T-cell (primary cell): ENCODE measurements around the gene REM2. TPM values are rescaled to one million over a fixed set of nuclear protein-coding genes. Genes with fewer than 3 reads are reported as not detected.

Experiments
- ATAC-seq, 4 experiments: fragments of 200-7000 bp in 3 of 4; fragments of 150-1000 bp in 1 of 4; cut with Tn5 transposase; replicated peaks in 1 of 4; 1 replicate in 3 of 4; 2 replicates in 1 of 4; pipeline ENCODE4 v1.10.0; 2021; ENCODE audit warnings: moderate library complexity in 3 of 4, mild to moderate bottlenecking in 2 of 4, moderate number of reproducible peaks in 1 of 4
- CTCF ChIA-PET, 2 donors: fragments of 300-600 bp; sonication (Branson Sonifier 250); formaldehyde crosslinking; loops; one replicate each; lab custom pipeline; 2022; ENCODE audit warnings: antibody characterized with exemption in 2 of 2; lab: Charles Lee
- POLR2A ChIA-PET, 2 donors: fragments of 300-600 bp; sonication (Branson Sonifier 250); formaldehyde crosslinking; loops; one replicate each; lab custom pipeline; 2022; ENCODE audit warnings: antibody characterized with exemption in 2 of 2; lab: Charles Lee
- DNase-seq, 35 experiments: peaks; one replicate each; pipeline versions ENCODE4 v3.0.0 to v3.0.0-alpha.2; 2013 to 2023
- H3K27ac ChIP-seq: one replicate; pipeline ENCODE4 v1.5.1; 2013; ENCODE audit warnings: low read length
- H3K27me3 ChIP-seq, 2 experiments: replicated peaks in 1 of 2; 1 replicate in 1 of 2; 2 replicates in 1 of 2; pipeline versions ENCODE4 v1.6.1 to v1.7.0; 2013; ENCODE audit warnings: low read length in 1 of 2, mixed read lengths in 1 of 2; ENCODE audit not compliant: control insufficient read depth in 2 of 2, insufficient read depth in 2 of 2; ENCODE audit errors: extremely low read depth in 1 of 2
- H3K36me3 ChIP-seq, 2 donors: 1 replicate in 1 of 2; 2 replicates in 1 of 2; pipeline versions ENCODE4 v1.6.1 to v1.7.0; 2013; ENCODE audit warnings: low read length in 1 of 2; ENCODE audit not compliant: control insufficient read depth in 2 of 2, insufficient read depth in 1 of 2; ENCODE audit errors: extremely low read depth in 1 of 2
- H3K4me1 ChIP-seq, 2 experiments: 1 replicate in 1 of 2; 2 replicates in 1 of 2; pipeline versions ENCODE4 v1.6.1 to v1.7.0; 2013; ENCODE audit warnings: low read length in 2 of 2, mixed read lengths in 1 of 2; ENCODE audit not compliant: insufficient read depth in 2 of 2, control insufficient read depth in 1 of 2; ENCODE audit errors: extremely low read depth in 1 of 2
- H3K4me3 ChIP-seq, 2 donors: 1 replicate in 1 of 2; 2 replicates in 1 of 2; pipeline versions ENCODE4 v1.5.1 to v1.7.0; 2013; ENCODE audit warnings: mild to moderate bottlenecking in 2 of 2, low read length in 1 of 2, moderate library complexity in 1 of 2; ENCODE audit not compliant: control insufficient read depth in 1 of 2; ENCODE audit errors: extremely low read depth in 1 of 2
- H3K9me3 ChIP-seq: 2 replicates; pipeline ENCODE4 v1.7.0; 2013
- H3K27ac Mint-ChIP-seq, 2 donors: one replicate each; pipeline ENCODE4 v1.8.0; 2020 to 2021; ENCODE audit warnings: mild to moderate bottlenecking in 2 of 2, mixed read lengths in 2 of 2
- H3K27me3 Mint-ChIP-seq, 2 donors: one replicate each; pipeline ENCODE4 v1.8.0; 2021 to 2022; ENCODE audit warnings: mixed read lengths in 2 of 2
- H3K36me3 Mint-ChIP-seq: one replicate; pipeline ENCODE4 v1.8.0; 2021; ENCODE audit warnings: mixed read lengths
- H3K4me1 Mint-ChIP-seq, 3 donors: one replicate each; pipeline ENCODE4 v1.8.0; 2020 to 2022; ENCODE audit warnings: mixed read lengths in 3 of 3, mild to moderate bottlenecking in 1 of 3
- H3K4me3 Mint-ChIP-seq, 3 donors: one replicate each; pipeline ENCODE4 v1.8.0; 2020 to 2022; ENCODE audit warnings: mild to moderate bottlenecking in 3 of 3, mixed read lengths in 3 of 3, moderate library complexity in 3 of 3
- H3K9me3 Mint-ChIP-seq, 3 donors: one replicate each; pipeline ENCODE4 v1.8.0; 2020 to 2022; ENCODE audit warnings: mixed read lengths in 3 of 3
- WGBS: methylation state at CpG from one replicate; pipeline ENCODE4 v1.1.5; 2013; ENCODE audit warnings: missing lambda C conversion rate; ENCODE audit not compliant: insufficient coverage; 5-methylcytosine and 5-hydroxymethylcytosine counted together
- total RNA-seq, 35 experiments: library from RNA in 6 of 35; stranded (reverse) in 6 of 35; fragments of 120-200 nt in 1 of 35; gene quantifications; one replicate each; pipeline versions ENCODE4 v1.2.1 to v1.2.4 and lab custom pipeline; 2013 to 2026

Gene REM2
- total RNA-seq, 5 donors from 2014 or later (not counting 1 experiment from before 2014, with no cell fraction given): 4.1 to 10.6 (median 6.2) TPM

DNA sequence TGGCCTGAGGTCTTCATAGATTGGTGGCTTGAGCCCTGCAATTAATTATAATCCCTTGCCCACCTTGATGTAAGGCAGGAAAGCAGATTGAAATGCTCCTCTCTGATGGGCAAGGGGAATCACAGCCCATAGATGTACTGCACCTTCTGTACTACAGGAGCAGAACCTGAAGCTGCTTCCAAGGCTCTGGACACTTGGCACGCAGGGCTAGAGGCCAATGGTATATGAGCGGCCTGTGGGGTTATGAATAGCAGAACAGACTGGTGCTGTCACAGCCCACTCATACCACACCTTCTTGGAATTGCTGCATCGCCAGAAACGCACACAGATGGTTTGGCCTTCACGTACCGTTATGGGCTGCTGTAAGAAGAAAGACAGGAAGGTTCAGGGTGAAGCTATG is 37.7 kb downstream of the REM2 start:
- peaks cover 10 to 40% of the 10 kb centered on the region in 2 donors for H3K36me3 ChIP-seq
- no CpG with 5 or more reads among the region's 6 CpGs for WGBS
- H3K27ac Mint-ChIP-seq: no peak overlapping the region
- DNase-seq (no peak), ATAC-seq (no peak)
- H3K27me3 Mint-ChIP-seq: peaks cover 0 to 4% of the 10 kb centered on the region in 2 donors
- H3K27me3 ChIP-seq: no peaks in the 10 kb centered on the region
- no peak overlapping the region for H3K4me3 Mint-ChIP-seq
- CTCF ChIA-PET: interaction anchor here (0.6 to 4.5 kb wide), 5 partner anchors 9 to 175 kb away, joined by 3 to 50 read pairs (median 3); partner anchors contain the start of genes ACIN1 (in 1 of the 2), C14orf119 (in 1 of the 2) and PRMT5 (in 1 of the 2)
- H3K4me1 Mint-ChIP-seq: peaks cover 38 to 40% (median 40%) of the 10 kb centered on the region in 3 donors
- POLR2A ChIA-PET: interaction anchor here (0.6 to 2.1 kb wide), 2 partner anchors 32 to 80 kb away, joined by 4 to 6 read pairs; no protein-coding TSS in a partner anchor
- H3K27ac ChIP-seq: no peak overlapping the region
- no peak overlapping the region for H3K4me3 ChIP-seq
- H3K9me3 Mint-ChIP-seq: no peaks in the 10 kb centered on the region
- H3K36me3 Mint-ChIP-seq: peaks cover 43% of the 10 kb centered on the region
- H3K4me1 ChIP-seq: peaks cover 6 to 27% of the 10 kb centered on the region in 2 experiments
- H3K9me3 ChIP-seq: no peaks in the 10 kb centered on the region

DNA sequence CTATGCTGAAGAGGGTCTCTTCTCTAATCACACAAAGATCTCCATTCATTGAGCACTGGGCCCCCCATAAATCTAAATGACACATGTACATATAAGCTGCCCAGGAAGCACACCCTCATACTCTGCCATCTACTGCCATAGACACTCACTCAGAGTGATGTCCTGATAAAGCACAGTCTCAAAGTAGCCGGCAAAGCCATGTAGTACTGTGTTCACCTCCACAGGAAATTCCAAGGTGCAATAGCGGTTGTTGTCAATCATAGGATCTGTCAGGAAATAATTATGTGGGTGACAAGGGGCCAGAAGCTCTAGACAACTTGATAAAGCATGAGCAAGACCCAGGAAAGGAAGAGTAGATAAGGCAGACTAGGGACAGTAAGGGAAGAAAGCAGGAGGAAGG is 39.3 kb downstream of the REM2 start:
- POLR2A ChIA-PET: no interaction called here
- no peak overlapping the region for H3K27ac ChIP-seq
- DNase-seq (no peak), ATAC-seq (no peak)
- CTCF ChIA-PET: no interaction called here
- Mint-ChIP-seq H3K9me3 (no peaks in the 10 kb centered on the region), H3K4me1 (peaks cover 25 to 36% (median 25%) of the 10 kb centered on the region in 3 donors), H3K27me3 (peaks cover 0 to 4% of the 10 kb centered on the region in 2 donors), H3K4me3 (no peak overlapping the region), H3K36me3 (peaks cover 51% of the 10 kb centered on the region), H3K27ac (no peak overlapping the region)
- WGBS: 86% methylated on average over 1 of the region's 2 CpGs
- no peaks in the 10 kb centered on the region for H3K27me3 ChIP-seq
- H3K9me3 ChIP-seq: no peaks in the 10 kb centered on the region
- peaks cover 10 to 49% of the 10 kb centered on the region in 2 donors for H3K36me3 ChIP-seq
- H3K4me1 ChIP-seq: peaks cover 3 to 16% of the 10 kb centered on the region in 2 experiments
- H3K4me3 ChIP-seq: no peak overlapping the region

GRCh38 chr14:22923746-22924145 is 40.7 kb downstream of the REM2 start:
- no peak overlapping the region for H3K4me3 ChIP-seq
- H3K9me3 ChIP-seq: no peaks in the 10 kb centered on the region
- peaks cover 7 to 11% of the 10 kb centered on the region in 2 experiments for H3K4me1 ChIP-seq
- H3K27ac ChIP-seq: no peak overlapping the region
- peaks cover 14 to 27% (median 16%) of the 10 kb centered on the region in 3 donors for H3K4me1 Mint-ChIP-seq
- WGBS: 100% methylated on average over 1 of the region's 5 CpGs
- H3K27ac Mint-ChIP-seq: no peak overlapping the region
- DNase-seq: no peak
- ATAC-seq: no peak
- CTCF ChIA-PET: interaction anchor here in 1 of 2 donors (0.6 kb wide), 1 partner anchor 145 kb away, joined by 3 read pairs; no protein-coding TSS in a partner anchor
- H3K36me3 Mint-ChIP-seq: peaks cover 49% of the 10 kb centered on the region
- POLR2A ChIA-PET: no interaction called here
- peaks cover 0 to 3% of the 10 kb centered on the region in 2 donors for H3K27me3 Mint-ChIP-seq
- H3K4me3 Mint-ChIP-seq: no peak overlapping the region
- peaks cover 10 to 49% of the 10 kb centered on the region in 2 donors for H3K36me3 ChIP-seq
- no peaks in the 10 kb centered on the region for H3K9me3 Mint-ChIP-seq
- no peaks in the 10 kb centered on the region for H3K27me3 ChIP-seq

DNA sequence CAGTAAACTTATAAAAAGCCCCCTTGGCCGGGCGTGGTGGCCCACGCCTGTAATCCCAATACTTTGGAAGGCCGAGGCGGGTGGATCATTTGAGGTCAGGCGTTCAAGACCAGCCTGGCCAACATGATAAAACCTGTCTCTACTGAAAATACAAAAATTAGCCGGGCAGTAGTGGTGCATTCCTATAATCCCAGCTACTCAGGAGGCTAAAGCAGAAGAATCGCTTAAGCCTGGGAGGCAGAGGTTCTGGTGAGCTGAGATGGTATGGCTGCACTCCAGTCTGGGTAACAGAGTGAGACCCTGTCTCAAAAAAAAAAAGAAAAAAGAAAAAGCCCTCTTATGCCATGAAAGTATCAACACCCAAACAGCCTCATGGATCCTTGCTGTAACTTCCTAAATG is 42.5 kb downstream of the REM2 start:
- Mint-ChIP-seq H3K27me3 (no peaks in the 10 kb centered on the region), H3K9me3 (no peaks in the 10 kb centered on the region), H3K36me3 (peaks cover 46% of the 10 kb centered on the region), H3K27ac (no peak overlapping the region), H3K4me3 (no peak overlapping the region), H3K4me1 (peaks cover 5 to 13% (median 5%) of the 10 kb centered on the region in 3 donors)
- DNase-seq (no peak), ATAC-seq (no peak)
- H3K9me3 ChIP-seq: no peaks in the 10 kb centered on the region
- ChIA-PET CTCF (interaction anchor here in 1 of 2 donors (0.7 kb wide), 1 partner anchor 98 kb away, joined by 5 read pairs; no protein-coding TSS in a partner anchor), POLR2A (no interaction called here)
- peaks cover 9 to 45% of the 10 kb centered on the region in 2 donors for H3K36me3 ChIP-seq
- no CpG with 5 or more reads among the region's 8 CpGs for WGBS
- peaks cover 9 to 15% of the 10 kb centered on the region in 2 experiments for H3K4me1 ChIP-seq
- no peak overlapping the region for H3K4me3 ChIP-seq
- no peaks in the 10 kb centered on the region for H3K27me3 ChIP-seq
- no peak overlapping the region for H3K27ac ChIP-seq

DNA sequence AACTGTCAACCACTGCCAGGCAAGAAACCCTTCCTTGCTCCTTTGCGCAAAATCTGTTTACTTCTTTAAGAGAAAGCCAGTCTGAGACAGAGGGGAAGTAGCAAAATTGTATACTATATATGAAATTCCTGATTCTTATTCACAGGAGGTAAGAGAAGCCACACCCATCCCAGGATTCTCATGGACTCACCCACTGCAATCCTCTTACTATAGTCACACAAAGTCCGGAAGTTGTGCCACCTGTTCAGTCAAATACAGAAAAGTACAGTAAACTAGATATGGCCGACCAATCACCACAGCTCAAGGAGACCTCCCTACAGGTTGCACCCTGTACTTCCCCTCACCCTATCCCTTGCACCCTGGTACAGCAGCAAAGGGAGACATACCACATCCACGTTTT is 43.3 kb downstream of the REM2 start:
- 88% methylated on average over 2 of the region's 4 CpGs for WGBS
- Mint-ChIP-seq H3K36me3 (peaks cover 41% of the 10 kb centered on the region), H3K4me1 (peaks cover 5 to 13% (median 5%) of the 10 kb centered on the region in 3 donors)

GRCh38 chr14:22928237-22929103 is 45.4 kb downstream of the REM2 start:
- peaks cover 9 to 20% of the 10 kb centered on the region in 2 experiments for H3K4me1 ChIP-seq
- Mint-ChIP-seq H3K27ac (no peak overlapping the region), H3K9me3 (no peaks in the 10 kb centered on the region), H3K4me1 (peaks cover 5 to 19% (median 11%) of the 10 kb centered on the region in 3 donors), H3K27me3 (no peaks in the 10 kb centered on the region), H3K4me3 (no peak overlapping the region), H3K36me3 (peaks cover 26% of the 10 kb centered on the region)
- peak overlapping the region; percentile 89 for H3K27ac ChIP-seq
- no peaks in the 10 kb centered on the region for H3K27me3 ChIP-seq
- ChIA-PET POLR2A (interaction anchor here (0.6 to 4.4 kb wide), 6 partner anchors 9 to 339 kb away, joined by 3 to 48 read pairs (median 4); partner anchors contain the start of genes RBM23 (in 2 of the 2) and DAD1 (in 1 of the 2)), CTCF (interaction anchor here (0.6 to 3.5 kb wide), 24 partner anchors 9 to 392 kb away, joined by 3 to 50 read pairs (median 4); partner anchors contain the start of genes ACIN1 (in 1 of the 2), AJUBA (in 1 of the 2), C14orf119 (in 1 of the 2) and CDH24 (in 1 of the 2))
- H3K36me3 ChIP-seq: peaks cover 5 to 24% of the 10 kb centered on the region in 2 donors
- H3K4me3 ChIP-seq: peak overlapping the region; percentile 97 to 99
- DNase-seq: peak in 1 of 35 experiments; percentile 27
- H3K9me3 ChIP-seq: no peaks in the 10 kb centered on the region
- ATAC-seq: no peak
- 6% methylated on average over 11 of the region's 12 CpGs for WGBS

More for the DNA sequence above, 43.3 kb downstream of the REM2 start:
- ATAC-seq: no peak
- H3K27ac ChIP-seq: no peak overlapping the region
- peaks cover 9 to 20% of the 10 kb centered on the region in 2 experiments for H3K4me1 ChIP-seq
- Mint-ChIP-seq H3K27me3 (no peaks in the 10 kb centered on the region), H3K27ac (no peak overlapping the region), H3K4me3 (peak overlapping the region in 1 of 3 donors; percentile 3), H3K9me3 (no peaks in the 10 kb centered on the region)
- DNase-seq: no peak
- no peaks in the 10 kb centered on the region for H3K9me3 ChIP-seq
- ChIA-PET CTCF (no interaction called here), POLR2A (no interaction called here)
- H3K36me3 ChIP-seq: peaks cover 5 to 37% of the 10 kb centered on the region in 2 donors
- no peaks in the 10 kb centered on the region for H3K27me3 ChIP-seq
- no peak overlapping the region for H3K4me3 ChIP-seq
